ENCODE results near the gene AGAP1.

Gene AGAP1

GRCh38 chr2:235506997-235507615 lies 13.3 kb downstream of the AGAP1 start:
- DNase-seq (ENCODE audit: low read depth): no peak
- no peak for TF ChIP-seq CTCF (IDR thresholded peaks at IDR 0.05; ENCODE audit: insufficient read depth, low read depth, low read length, missing control alignments)

DNA sequence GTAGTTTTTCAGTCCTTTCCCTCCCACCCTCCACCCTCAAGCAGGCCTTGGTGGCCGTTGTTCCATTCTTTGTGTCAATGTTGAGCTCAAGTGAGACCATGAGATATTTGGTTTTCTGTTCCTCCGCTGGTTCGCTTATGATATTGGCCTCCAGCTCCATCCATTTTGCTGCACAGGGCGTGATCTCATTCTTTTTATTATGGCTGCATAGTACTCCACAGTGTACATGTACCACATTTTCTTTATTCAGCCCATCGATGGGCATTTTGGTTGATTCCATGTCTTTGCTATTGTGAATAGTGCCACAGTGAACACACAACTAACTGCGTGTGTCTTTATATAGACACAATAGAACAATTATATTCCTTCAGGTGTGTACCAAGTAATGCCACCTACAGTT lies 14.1 kb downstream of the AGAP1 start:
- no peak for TF ChIP-seq CTCF (IDR thresholded peaks at IDR 0.05; ENCODE audit: insufficient read depth, low read depth, low read length, missing control alignments)
- no peak overlapping the region for H3K4me3 ChIP-seq (ENCODE audit: low read depth, low read length)
- DNase-seq (ENCODE audit: low read depth): no peak

More at GRCh38 chr2:235506997-235507615, 13.3 kb downstream of the AGAP1 start:
- no peak overlapping the region for H3K4me3 ChIP-seq (ENCODE audit: low read depth, low read length)

- H3K4me3 ChIP-seq (ENCODE audit: low read depth, low read length): no peak overlapping the region
- DNase-seq (ENCODE audit: low read depth): no peak
- no peak for TF ChIP-seq CTCF (IDR thresholded peaks at IDR 0.05; ENCODE audit: insufficient read depth, low read depth, low read length, missing control alignments)
These were observed 14.7 kb downstream of the AGAP1 start for GRCh38 chr2:235508371-235509160.

DNA sequence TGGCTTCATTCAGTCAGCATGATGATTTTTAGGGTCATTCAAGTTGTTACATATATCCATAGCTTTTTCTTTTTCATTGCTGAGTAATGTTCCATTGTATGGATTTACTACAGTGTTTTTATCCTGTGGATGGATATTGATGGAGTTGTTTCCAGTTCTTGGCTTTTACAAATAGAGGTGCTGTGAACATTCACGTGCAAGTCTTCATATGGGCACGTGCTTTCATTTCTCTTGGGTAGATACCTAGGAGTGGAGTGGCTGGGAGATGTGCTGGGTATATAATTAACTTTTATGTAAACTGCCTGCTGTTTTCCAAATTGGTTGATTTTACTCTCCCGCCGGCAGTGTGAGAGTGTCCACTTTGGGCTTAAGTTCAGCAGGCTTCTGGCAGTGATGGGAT lies 16.5 kb downstream of the AGAP1 start:
- TF ChIP-seq CTCF (IDR thresholded peaks at IDR 0.05; ENCODE audit: insufficient read depth, low read depth, low read length, missing control alignments): no peak
- no peak for DNase-seq (ENCODE audit: low read depth)
- no peak overlapping the region for H3K4me3 ChIP-seq (ENCODE audit: low read depth, low read length)

- DNase-seq (ENCODE audit: low read depth): no peak
- no peak for TF ChIP-seq CTCF (IDR thresholded peaks at IDR 0.05; ENCODE audit: insufficient read depth, low read depth, low read length, missing control alignments)
- H3K4me3 ChIP-seq (ENCODE audit: low read depth, low read length): no peak overlapping the region
These were observed 17.4 kb downstream of the AGAP1 start for GRCh38 chr2:235511187-235511661.

DNA sequence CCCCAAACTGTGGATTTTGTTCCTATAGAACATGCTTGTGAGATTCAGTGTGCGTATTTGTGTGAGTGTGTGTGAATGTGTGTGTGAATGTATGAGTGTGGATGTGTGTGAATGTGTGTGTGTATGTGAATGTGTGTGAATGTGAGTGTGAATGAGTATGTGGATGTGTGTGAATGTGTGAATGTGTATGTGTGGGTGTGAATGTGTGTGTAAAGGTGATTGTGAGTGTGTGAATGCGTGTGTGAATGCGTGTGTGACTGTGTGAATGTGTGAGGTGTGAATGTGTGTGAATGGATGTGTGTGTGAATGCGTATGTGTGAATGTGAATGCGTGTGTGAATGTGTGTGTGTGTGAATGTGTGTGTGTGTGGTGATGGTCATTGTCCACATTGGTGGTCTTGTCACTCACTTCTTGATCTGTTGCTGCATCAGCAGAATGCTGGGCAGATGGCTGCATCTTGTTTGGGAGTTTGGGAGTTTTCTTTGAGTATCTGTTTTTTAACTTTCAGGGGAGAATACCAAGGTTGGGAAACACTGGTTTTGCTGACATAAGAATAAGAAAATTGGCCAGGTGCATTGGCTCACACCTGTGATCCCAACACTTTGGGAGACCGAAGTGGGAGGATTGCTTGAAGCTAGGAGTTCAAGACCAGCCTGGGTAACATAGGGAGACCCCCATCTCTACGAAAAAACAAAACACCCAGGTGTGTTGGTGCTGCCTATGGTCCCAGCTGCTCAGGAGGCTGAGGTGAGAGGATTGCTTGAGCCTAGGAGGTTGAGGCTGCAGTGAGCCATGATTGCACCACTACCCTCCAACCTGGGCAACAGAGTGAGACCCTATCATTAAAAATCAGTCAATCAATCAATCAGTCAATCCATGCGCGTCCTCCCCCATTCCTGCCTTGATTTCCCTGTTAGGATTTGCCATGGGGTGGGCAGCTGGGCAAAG lies 18.2 kb downstream of the AGAP1 start:
- no peak for DNase-seq (ENCODE audit: low read depth)
- no peak for TF ChIP-seq CTCF (IDR thresholded peaks at IDR 0.05; ENCODE audit: insufficient read depth, low read depth, low read length, missing control alignments)
- H3K4me3 ChIP-seq (ENCODE audit: low read depth, low read length): no peak overlapping the region

All from GM12865 (cell line).